Activated T-helper 1 cell treated with anti-CD3 and anti-CD28 coated beads, Interleukin-12 subunit alpha, Interleukin-12 subunit beta, Interleukin-2, Interleukin-4 antibody, amounts not matched to agents 30 ng/mL and 10 ng/mL and 1 ng/mL, durations not matched to agents 14 hours and 24 hours and 36 hours (primary cell): ENCODE measurements around the gene VCP. TPM values are rescaled to one million over a fixed set of nuclear protein-coding genes. Genes with fewer than 3 reads are reported as not detected.

Experiments
- DNase-seq: peaks from one replicate; pipeline ENCODE4 v3.0.0; 2021; ENCODE audit warnings: low spot score
- H3K27ac Mint-ChIP-seq: one replicate; pipeline ENCODE4 v1.8.0; 2021; ENCODE audit warnings: mild to moderate bottlenecking, mixed read lengths
- H3K27me3 Mint-ChIP-seq: one replicate; pipeline ENCODE4 v1.8.0; 2022; ENCODE audit warnings: mild to moderate bottlenecking, moderate library complexity, mixed read lengths; ENCODE audit not compliant: insufficient read depth
- H3K36me3 Mint-ChIP-seq: one replicate; pipeline ENCODE4 v1.8.0; 2021; ENCODE audit warnings: low read depth, mixed read lengths
- H3K4me1 Mint-ChIP-seq: one replicate; pipeline ENCODE4 v1.8.0; 2021; ENCODE audit warnings: low read depth, mixed read lengths
- H3K4me3 Mint-ChIP-seq: one replicate; pipeline ENCODE4 v1.8.0; 2021; ENCODE audit warnings: mild to moderate bottlenecking, moderate library complexity, mixed read lengths
- H3K9me3 Mint-ChIP-seq: one replicate; pipeline ENCODE4 v1.8.0; 2021; ENCODE audit warnings: mixed read lengths
- intact Hi-C: fragments of 100-400 bp; cut with micrococcal nuclease; formaldehyde crosslinking; loops from one replicate; pipeline ENCODE4 v1.15.1; 2024
- total RNA-seq: library from RNA; stranded (reverse); gene quantifications from 2 replicates; pipeline ENCODE4 v1.2.3, GENCODE V29; 2022

The VCP gene
- 334 and 353 TPM in 2 replicates for total RNA-seq

DNA sequence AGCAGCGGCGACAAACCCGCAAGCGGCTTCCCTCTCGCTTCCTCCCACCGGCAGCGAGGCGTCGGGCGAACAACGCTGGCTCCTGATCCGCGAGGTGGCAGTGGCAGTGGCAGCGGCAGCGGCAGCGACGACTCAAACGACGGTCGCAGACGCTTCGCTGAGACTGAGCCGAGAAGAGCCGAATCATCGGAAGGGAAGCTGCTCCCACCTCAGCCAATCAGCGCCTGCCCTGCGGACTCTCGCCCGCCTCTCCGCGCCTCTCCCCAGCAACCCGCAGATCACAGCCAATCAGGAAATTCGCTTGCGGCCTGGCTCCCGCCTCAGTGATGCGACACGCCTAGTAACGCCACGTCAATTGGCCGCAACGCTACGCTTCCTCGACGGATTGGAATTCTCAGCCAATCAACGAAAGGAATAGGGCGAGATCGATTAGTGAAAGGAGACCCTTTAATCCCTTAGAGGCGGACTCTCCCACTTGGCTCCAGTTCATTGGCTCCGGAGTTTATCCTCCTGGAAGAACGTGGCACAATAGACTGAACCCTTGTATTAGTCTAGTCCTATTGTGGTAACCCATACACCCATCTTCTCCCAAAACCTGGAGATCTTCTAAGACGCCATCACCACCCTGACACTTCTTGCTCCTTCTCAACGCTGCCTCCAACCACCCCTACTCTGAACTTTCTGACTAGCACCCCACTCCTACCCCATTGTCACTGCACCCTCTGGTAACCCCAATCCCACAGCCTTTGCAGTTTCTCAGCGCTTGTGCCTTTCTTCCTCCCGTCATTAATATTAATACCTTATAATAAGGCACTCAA is at the start of gene VCP:
TSS of gene VCP (minus strand) at position 165 of the 818 bp plus-strand sequence. CDS start 272 bp downstream, outside the sequence.
- peak; percentile 97 for DNase-seq
- Mint-ChIP-seq H3K36me3 (peaks cover 58% of the 10 kb centered on the region), H3K4me3 (peak within 1 kb of the TSS; percentile 95), H3K4me1 (peaks cover 56% of the 10 kb centered on the region), H3K27me3 (no peaks in the 10 kb centered on the region), H3K9me3 (no peaks in the 10 kb centered on the region), H3K27ac (peak within 1 kb of the TSS; percentile 92)
- intact Hi-C loops: loop anchor here (1.0 to 10.0 kb wide), 11 partner anchors 8 to 743 kb away; partner anchors contain the start of genes CCL27, CREB3, DNAI1 and DNAJB5

DNA sequence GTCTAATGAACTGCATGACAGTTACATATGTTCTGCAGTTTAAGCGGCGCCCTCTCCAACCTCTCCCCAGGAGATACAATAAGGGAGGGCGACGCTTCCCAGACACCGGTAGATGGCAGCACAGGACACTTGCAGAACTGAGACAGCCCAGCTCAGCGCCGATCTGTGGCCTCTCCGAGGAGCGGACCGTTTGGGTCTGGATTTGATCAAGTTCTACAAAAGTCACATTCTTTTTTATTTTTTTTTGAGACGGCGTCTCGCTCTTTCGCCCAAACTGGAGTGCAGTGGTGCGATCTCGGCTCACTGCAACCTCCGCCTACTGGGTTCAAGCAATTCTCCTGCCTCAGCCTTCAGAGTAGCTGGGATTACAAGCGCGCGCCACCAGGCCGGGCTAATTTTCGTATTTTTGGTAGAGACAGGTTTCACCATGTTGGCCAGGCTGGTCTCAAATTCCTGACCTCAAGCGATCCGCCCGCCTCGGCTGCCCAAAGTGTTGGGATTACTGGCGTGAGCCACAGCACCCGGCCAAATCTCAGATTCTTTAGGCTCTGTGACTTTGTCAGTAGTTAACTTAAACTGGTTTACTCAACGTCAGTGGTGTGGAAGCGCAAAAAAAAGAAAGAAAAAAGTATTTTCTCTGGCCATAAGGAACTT is 44.6 kb upstream of the VCP start:
- Mint-ChIP-seq H3K27me3 (peaks cover 4% of the 10 kb centered on the region), H3K4me1 (peaks cover 45% of the 10 kb centered on the region), H3K4me3 (peak overlapping the region; percentile 94), H3K36me3 (peaks cover 5% of the 10 kb centered on the region), H3K27ac (peak overlapping the region; percentile 93), H3K9me3 (no peaks in the 10 kb centered on the region)
- intact Hi-C loops: loop anchor here (1.0 to 10.0 kb wide), 16 partner anchors 14 to 1138 kb away; partner anchors contain the start of genes ENHO, FAM221B, FANCG and GNE
- DNase-seq: peak; percentile 83

- Mint-ChIP-seq H3K36me3 (peaks cover 5% of the 10 kb centered on the region), H3K9me3 (no peaks in the 10 kb centered on the region), H3K27me3 (peaks cover 4% of the 10 kb centered on the region), H3K27ac (peak overlapping the region; percentile 93), H3K4me3 (peak overlapping the region; percentile 94), H3K4me1 (peaks cover 50% of the 10 kb centered on the region)
- intact Hi-C loops: loop anchor here (1.0 to 10.0 kb wide), 16 partner anchors 13 to 1138 kb away; partner anchors contain the start of genes ENHO, FAM221B, FANCG and GNE
- no peak for DNase-seq
These were observed 44.1 kb upstream of the VCP start for GRCh38 chr9:35116539-35116897.

DNA sequence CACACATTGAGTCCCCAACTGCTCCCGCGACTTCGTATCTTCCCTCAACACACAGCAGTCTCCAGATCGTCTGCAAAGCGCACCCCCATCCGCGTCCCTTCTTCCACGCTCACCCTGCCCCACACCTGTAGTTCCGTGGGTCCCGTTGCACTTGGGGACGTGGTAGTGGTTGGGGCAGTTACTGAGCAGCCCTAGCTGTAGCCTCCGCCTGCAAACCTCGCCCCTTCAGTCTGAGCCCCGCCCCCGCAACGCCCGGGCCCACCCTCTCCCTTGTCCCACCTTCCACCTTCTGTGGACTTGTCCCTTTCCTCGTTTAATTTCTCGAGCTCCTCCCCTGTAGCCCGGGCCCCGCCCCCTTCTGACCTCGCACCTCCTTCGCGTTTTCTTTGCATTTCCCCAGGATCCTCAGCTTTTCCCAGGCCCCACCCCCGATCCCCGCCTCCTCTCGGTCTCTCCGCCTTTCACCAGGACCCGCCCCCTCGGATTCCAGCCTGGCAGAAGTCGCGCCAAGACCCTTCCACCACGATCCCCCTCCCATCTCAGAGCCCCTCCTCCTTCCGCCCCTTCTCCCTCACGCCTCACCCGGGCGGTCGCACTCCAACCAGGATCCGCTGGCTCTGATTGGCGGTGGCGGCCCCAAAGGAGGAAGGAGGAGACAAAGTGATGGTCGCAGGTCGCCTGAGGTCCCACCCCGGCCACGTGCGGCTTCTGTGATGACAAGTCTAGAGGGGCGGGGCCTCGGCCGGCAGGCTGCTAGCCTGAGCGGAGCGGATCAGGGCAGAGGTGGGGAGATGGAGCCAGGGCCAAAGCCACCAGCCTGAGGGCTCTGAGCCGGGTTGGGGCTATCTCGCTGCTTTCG is 43.5 kb upstream of the VCP start, which contains the start of gene ATOSB:
TSS of gene ATOSB (minus strand) at position 183 of the 859 bp plus-strand sequence. CDS start 7,588 bp downstream, outside the sequence.
- Mint-ChIP-seq H3K4me1 (peaks cover 51% of the 10 kb centered on the region), H3K27ac (peak within 1 kb of the TSS; percentile 93), H3K4me3 (peak within 1 kb of the TSS; percentile 94), H3K9me3 (no peaks in the 10 kb centered on the region), H3K27me3 (peaks cover 4% of the 10 kb centered on the region), H3K36me3 (peaks cover 5% of the 10 kb centered on the region)
- intact Hi-C loops: loop anchor here (1.0 to 10.0 kb wide), 18 partner anchors 13 to 1139 kb away; partner anchors contain the start of genes CREB3, ENHO, FAM221B and FANCG
- DNase-seq: peak; percentile 89

GRCh38 chr9:35114840-35115628 is 42.6 kb upstream of the VCP start:
- Mint-ChIP-seq H3K36me3 (peaks cover 5% of the 10 kb centered on the region), H3K27ac (peak overlapping the region; percentile 93), H3K27me3 (peaks cover 4% of the 10 kb centered on the region), H3K9me3 (no peaks in the 10 kb centered on the region), H3K4me3 (peak overlapping the region; percentile 94), H3K4me1 (peaks cover 59% of the 10 kb centered on the region)
- DNase-seq: peak; percentile 44
- intact Hi-C loops: loop anchor here (1.0 to 10.0 kb wide), 10 partner anchors 162 to 1140 kb away; partner anchors contain the start of genes CREB3, ENHO, FAM221B and GBA2

DNA sequence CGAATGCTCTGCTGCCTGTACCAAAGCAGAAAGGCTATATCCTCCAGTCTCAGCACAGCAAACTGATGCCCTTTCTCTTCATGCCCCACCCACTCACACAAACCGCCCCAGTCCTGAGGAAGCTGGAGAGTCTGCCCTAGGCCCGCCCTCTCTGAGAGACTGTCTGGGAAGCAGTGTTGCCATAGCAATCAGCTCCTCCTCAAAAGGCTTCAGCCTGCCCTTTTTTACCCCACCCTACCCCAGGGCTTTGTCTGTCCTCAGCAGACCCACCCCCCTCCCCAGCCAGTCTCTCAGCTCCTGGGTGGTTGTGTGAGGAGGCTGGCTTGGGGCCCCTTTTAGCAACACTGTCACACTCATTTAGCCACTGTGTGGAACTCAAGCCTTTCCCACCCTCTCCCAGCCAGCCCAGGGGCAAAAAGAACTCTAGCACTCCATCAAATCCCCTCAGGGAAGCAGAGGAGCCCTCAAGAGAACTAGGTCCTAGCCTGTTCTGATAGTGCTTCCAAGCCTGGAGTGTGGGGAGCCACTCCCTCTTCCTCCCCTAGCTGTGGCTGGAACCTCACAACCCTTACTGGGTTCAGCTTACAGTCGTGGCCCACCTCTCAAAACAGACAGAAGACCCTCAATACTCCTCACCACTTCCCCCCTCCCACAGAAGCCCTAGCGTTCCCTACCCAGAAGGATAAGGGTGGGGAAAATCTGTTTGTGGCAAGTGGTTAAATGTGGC is 41.9 kb upstream of the VCP start:
- peak overlapping the region; percentile 94 for H3K4me3 Mint-ChIP-seq
- H3K4me1 Mint-ChIP-seq: peaks cover 67% of the 10 kb centered on the region
- peaks cover 7% of the 10 kb centered on the region for H3K36me3 Mint-ChIP-seq
- peaks cover 4% of the 10 kb centered on the region for H3K27me3 Mint-ChIP-seq
- H3K27ac Mint-ChIP-seq: peak overlapping the region; percentile 93
- DNase-seq: peak; percentile 76
- H3K9me3 Mint-ChIP-seq: no peaks in the 10 kb centered on the region
- intact Hi-C loops: loop anchor here (2.0 to 10.0 kb wide), 6 partner anchors 281 to 1141 kb away; partner anchors contain the start of genes ENHO, GBA2, GNE and MYORG

DNA sequence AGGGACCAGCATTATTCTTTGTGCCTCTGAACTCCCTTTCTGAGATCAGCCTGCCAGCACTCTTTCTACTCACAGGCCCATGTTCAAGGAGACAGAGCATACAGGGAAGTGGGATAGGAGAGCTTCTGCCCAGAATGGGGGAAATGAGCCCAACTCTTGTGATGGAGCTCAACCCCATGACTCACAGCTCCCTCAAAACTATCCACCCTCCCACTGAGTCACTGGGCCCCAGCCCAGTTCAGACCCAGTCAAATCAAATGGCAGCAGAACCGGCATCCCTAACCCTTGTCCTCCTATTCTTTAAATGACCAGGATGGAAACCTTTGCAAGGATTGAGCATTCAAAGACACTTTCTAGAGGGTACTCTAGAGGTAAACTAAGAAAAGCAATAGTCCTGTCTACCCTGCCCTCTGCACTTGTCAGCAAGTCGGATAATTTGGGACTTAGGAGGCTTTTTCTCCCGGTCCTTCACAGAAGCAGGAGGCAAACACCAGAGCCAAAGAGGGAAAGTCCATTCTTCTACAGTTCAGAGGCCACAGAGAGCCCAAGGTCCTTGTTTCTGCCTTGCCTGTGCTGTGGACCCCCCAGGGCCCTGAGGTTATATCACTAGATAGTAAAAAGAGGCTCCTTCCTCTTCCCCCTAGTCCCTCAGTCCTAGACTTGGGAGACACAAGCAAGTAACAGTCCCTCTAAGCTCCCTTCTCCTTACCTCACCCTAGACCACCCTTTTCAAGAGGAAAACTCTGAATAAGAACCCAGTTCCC is 40.0 kb upstream of the VCP start:
- Mint-ChIP-seq H3K4me3 (peak overlapping the region; percentile 77), H3K9me3 (no peaks in the 10 kb centered on the region), H3K36me3 (peaks cover 9% of the 10 kb centered on the region), H3K27me3 (peaks cover 4% of the 10 kb centered on the region), H3K27ac (peak overlapping the region; percentile 90), H3K4me1 (peaks cover 67% of the 10 kb centered on the region)
- DNase-seq: no peak
- intact Hi-C loops: loop anchor here (5.0 to 10.0 kb wide), 5 partner anchors 282 to 1142 kb away; partner anchors contain the start of genes ENHO, GBA2, GNE and RGP1

DNA sequence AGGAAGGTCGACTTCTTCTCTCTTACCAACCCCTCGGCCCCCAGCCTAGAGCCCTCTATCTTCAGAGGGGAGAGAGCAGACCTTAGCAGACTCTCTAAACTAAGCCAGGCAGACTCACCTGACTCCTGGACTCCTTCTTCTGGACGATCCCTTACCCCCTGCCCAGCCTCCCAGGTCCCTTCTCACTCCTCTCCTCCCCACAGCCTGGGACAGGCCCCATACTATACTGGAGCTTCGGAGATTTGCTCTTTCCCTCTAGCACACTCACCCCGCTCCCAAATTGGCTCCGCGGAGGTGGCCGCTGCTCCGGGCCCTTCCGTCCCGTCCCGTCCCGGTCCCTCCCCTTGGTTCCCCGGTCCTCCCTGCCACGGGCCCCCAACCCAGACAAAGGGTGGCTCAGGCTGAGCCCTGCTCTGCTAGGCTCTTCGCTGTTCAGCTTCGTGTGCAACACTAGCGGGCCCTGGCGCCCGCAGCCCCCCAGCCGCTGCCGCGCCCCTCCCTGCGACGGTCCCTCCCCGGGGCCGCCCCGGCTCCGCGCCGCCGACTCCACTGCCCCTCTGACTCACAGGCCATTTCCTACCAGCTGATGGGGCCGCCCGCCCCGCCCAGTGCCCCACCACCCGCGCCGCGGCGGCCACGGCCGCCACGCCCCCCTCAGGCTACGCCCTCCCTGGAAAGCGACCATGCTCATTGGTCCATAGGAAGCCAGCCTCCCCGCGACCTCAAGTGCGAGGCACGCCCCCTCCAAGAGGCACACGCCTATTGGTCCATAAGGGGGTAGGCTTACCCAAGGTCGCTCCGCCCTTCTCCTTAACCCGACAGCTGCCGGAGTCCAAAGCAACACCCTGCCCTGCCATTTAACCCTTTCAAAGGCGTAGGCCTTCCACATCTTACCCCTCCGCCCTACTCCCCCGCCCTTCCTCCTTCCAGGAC is 38.8 kb upstream of the VCP start:
- Mint-ChIP-seq H3K36me3 (peaks cover 9% of the 10 kb centered on the region), H3K27me3 (no peaks in the 10 kb centered on the region), H3K27ac (peak overlapping the region; percentile 90), H3K4me1 (peaks cover 61% of the 10 kb centered on the region), H3K9me3 (no peaks in the 10 kb centered on the region), H3K4me3 (peak overlapping the region; percentile 77)
- intact Hi-C loops: loop anchor here (1.0 to 10.0 kb wide), 12 partner anchors 8 to 1144 kb away; partner anchors contain the start of genes CREB3, DNAJB5, ENHO and GBA2
- peak; percentile 94 for DNase-seq

- Mint-ChIP-seq H3K4me1 (peaks cover 52% of the 10 kb centered on the region), H3K4me3 (peak overlapping the region; percentile 77), H3K27me3 (no peaks in the 10 kb centered on the region), H3K9me3 (no peaks in the 10 kb centered on the region), H3K36me3 (peaks cover 17% of the 10 kb centered on the region), H3K27ac (peak overlapping the region; percentile 29)
- no peak for DNase-seq
- intact Hi-C loops: loop anchor here (5.0 to 10.0 kb wide), 5 partner anchors 284 to 1144 kb away; partner anchors contain the start of genes ENHO, GBA2, GNE and RGP1
These were observed 37.9 kb upstream of the VCP start for GRCh38 chr9:35110327-35110761.
